MV-4-11 (cell line): ENCODE measurements around the gene PNPLA2.

Experiments
- DNase-seq: peaks from one replicate; lab custom pipeline; 2025; lab: John Stamatoyannopoulos, UW

The PNPLA2 gene

DNA sequence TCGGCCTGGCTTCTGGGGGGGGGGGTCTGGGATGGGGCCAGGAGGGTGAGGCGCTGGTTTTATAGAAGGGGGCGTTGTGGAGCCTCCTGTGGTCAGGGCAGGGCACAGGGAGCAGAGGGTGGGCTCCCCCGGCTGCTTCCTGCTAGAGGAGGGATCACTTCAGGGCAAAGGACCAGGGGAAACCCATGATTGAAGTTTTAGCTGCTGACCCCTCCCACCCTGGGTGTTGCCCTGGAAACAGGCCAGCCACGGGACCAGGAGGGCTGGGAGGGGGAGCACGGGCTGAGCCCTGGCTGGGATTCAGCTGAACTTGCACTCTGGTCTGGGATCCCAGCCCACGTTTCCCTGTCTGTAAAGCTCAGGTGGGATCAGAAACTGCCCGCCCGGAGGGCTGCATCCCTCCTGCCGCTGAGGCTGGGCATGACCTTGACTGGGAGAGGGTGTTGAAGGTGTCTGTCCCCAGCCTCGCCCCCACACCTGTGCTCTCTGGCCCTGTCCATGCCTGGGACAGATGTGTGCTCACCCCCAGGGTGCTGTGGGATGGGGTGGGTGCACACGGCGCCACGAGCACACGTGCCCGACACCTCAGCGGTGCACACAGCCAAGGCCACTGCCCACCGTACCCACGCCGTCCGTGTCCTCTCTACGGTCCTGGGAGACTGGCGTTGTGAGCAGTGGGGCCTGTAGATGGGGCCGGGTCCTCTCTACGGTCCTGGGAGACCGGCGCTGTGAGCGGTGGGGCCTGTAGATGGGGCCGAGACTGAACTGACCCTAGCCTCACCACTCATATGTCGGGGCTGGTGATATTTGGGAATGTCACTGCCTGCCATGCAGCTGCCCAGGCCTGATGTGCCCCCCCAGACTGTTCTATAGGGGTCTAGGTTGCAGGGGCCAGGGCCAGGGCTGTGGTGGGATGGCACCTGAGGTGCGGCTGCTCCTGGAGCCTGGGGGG is 26.3 kb downstream of the PNPLA2 start:
- no peak for DNase-seq

DNA sequence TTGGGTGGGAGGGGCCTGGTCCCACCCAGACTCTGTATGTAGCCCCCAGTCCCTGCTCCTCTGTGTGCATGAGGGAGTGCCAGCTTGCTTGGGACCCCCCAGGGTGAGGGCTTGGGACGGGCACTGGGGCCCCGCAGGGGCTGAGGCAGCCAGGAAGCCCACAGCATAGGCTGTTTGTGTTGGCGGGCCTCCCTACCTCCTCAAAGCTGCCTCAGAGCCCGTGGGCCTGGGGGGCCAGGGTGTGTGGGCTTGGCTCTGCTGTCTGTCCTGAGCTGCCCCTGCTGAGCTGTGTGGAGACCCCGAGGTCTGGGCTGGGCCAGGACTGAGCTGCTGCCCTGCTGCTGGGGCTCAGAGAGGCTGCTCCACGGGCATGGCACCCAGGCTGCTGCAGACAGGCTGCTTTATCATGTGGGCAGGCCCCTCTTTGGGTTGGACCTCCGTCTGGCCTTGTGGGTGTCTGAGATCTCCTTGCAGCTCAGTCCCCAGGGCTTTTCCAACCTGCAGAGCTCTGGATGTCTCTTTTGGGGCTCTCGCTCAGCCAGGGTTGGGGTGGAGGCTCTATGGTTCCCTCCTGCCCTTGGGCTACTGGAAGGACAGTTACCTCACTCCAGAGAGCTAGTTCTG is 27.3 kb downstream of the PNPLA2 start:
- DNase-seq = no peak

DNA sequence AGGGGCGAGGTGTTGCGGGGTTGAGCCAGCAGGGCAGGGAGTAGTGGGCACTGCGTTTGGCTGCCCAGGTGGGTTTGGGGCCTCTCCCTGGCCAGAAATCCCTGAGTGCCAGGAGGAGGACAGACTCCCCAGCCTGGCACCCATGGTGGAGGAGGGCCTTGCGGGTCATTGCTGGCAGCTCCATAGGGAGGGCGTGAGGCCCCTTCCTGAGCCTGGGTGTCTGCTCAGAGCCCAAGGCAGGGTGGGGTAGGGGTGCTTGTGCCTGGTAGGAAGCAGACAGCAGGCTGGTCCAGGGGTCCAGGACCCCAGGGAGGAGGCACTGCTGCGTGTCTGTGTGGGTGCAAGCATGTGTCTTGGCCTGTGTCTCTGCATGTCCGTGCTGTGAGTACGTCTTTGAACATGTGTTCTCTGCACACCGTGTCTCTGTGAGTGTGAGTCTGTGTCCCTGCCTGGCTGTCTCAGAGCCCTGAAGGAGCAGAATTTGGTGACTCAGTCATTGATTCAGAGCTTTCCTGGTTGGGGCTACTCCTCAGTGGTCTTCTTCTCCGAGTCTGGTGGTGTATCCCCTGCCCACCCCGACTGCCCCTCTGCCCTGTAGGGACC is 27.9 kb downstream of the PNPLA2 start:
- no peak for DNase-seq

DNA sequence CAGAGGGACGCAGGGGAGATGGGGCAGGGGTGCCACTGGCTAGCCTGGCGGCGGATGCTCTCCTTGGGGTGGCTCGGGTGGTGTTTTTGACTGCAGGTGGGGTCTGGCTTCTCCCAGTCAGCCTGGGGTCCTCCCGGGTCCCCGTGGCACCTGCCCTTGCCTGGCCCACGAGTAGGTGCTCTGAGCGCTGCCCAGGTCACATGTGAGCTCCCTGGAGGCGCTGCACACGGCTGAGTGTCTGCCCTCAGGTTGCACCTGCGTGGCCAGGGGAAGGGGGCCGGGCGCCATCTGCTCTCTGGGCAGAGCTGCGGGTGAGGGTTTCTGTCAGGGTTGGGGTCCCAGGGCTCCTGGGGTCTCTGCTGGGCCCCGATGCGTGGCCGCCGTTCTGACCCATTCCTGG is 29.2 kb downstream of the PNPLA2 start:
- no peak for DNase-seq

DNA sequence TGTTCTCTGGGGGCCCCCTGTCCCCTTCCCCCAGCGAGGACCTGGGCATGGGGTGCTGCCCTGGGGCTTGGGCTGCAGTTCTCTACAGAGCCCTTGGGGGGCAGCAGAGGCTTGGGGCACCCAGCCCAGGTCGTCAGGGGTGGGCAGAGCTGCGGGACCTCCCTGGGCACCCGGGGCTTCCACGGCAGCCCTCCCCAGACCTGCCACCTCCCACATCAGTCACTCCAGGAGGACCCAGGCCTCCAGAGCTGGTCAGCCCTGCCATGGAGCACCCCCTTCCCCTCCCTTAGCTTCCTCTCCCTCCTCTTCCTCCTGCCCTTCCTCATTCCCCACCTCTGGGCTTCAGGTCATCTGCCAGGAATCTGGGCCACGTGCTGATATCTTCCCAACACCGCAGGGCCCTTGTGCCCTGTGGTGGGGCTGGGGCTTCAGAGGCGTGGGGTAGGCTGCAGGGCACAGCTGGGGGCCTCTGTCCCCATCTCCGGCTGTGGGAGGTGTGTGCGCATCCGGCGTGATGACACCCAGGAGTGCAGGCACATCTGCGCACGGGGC is 29.7 kb downstream of the PNPLA2 start:
- peak; percentile 23 for DNase-seq

- DNase-seq = no peak
These were observed 30.6 kb downstream of the PNPLA2 start for GRCh38 chr11:849104-849824.

DNA sequence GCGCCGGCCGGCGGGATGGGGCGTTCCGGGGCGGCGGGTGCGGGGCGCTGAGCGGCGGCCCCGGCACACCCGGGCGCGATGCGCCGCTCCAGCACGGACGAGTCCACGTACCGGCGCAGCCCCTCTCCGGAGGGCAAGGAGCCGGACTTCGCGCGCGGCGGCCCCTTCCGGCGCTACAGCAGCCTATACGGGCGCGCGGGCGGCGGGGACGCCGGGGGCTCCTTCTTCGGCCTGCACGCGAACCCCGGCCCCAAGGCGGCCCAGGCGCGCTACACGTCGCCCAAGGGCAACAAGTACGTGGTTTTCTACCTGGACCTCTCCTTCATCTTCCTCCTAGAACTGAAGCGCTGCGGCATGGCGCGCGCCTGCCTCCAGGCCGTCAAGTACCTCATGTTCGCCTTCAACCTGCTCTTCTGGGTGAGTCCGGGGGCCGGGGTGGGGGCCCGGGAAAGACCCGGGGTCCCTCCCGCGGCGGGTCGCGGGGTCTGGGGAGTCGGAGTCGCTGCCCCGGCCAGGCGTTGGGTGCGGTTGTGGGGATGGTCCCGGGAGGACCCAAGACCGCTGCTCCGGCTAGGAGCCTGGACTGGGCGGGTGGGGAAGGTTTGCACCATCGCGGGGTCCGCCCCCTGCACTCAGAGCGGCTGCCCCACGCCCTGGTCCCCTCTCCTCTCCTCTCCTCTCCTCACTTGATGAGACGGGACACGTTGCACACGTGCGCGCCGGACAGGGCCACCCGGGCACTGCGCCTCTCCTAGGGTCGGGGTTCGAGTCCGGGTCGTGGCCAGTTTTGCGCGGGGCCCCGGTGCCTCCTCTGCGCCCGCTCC is 31.4 kb downstream of the PNPLA2 start:
- no peak for DNase-seq

- DNase-seq = no peak
These were observed 32.4 kb downstream of the PNPLA2 start for GRCh38 chr11:850775-851763.

DNA sequence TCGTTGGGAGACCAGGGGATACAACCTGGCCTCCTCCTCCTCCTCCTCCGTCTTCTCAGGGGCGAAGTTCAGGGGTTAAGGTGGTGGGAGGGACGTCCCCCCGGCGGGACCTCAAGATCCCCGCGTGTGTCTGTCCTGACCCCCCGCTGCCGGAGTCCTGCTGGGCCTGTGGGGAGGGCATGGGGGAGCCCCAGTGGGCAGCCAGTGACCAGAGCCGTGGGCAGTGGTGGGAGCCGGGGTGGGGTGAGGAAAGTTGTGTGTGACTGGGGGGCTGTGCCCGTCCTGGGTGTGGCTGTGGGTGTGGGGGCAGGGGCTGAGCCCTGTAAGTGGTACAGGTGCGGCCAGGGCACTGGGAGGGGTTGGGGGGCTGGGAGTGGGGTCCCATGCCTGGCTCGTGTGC is 34.0 kb downstream of the PNPLA2 start:
- DNase-seq = no peak

GRCh38 chr11:853682-854448 is 35.2 kb downstream of the PNPLA2 start:
- DNase-seq = no peak

GRCh38 chr11:854601-855329 is 36.1 kb downstream of the PNPLA2 start:
- no peak for DNase-seq

GRCh38 chr11:855330-855674 is 36.6 kb downstream of the PNPLA2 start:
- DNase-seq = no peak

DNA sequence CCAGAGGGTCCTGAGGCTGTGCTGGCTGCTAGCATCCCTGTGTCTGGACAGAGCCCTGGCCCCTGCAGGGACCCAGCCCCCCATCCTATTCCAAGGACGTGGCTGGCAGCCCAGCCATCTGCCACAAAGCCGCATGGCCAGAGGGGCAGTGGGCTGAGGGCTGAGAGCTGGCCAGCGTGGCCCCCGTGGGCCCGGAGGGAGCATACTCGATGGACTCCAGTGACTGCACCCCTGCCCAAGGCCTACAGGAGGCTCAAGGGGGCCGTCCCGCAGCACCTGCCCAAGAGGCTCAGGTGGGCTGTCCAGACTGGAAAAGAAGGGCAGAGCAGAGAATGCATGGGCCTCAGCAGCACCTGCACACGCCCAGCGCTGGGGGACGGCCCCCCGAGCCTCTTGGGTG is 37.1 kb downstream of the PNPLA2 start:
- DNase-seq = no peak

DNA sequence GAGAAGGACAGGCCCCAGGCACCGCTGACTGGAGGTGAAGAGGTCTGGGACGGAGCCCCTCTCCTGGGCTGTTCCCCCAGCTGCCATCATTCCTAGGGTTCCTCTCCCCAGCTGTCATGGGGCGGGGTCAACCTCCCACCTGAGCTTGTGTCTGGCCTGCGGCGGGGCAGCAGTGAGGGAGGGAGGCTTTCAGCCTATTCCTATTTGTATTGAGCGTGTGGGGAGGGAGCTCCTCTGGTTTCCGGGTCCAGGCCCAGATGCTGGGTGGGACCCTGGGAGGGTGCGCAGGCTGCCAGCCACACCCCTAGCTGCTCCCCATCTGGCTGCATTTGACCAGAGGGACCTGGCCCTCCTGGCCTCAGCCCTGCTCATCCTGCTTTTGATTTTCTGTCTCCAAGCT is 37.7 kb downstream of the PNPLA2 start:
- DNase-seq = no peak

DNA sequence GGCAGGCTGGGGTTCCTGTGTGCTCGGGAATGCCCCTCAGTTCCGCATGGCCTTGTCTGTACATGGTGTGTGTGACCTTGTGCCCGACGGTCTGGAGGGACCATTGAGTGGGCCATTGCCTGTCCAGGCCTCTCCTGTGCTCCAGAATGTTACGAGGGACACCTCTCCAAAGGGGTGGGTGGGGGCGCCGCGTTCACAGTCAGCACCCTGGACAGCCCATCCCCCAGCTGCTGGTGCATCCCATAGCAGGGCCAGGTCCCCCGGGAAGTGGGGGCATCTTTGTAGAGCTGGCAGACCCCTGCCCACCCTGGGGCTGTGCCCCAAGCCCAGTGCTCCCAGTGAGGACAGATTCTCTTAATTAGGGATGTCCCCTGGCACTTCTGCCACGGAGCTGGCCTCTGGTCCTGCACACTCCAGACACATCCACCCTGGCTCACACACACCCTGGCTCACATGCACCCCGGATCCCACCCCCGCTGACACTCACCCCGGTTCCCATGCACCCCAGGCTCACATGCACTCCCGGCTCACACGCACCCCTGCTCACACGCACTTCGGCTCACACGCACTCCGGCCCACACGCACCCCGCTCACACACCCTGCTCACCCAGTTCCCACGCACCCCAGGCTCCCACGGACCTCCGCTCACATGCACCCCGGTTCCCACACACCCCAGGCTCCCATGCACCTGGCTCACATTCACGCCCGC is 39.5 kb downstream of the PNPLA2 start:
- DNase-seq = no peak

DNA sequence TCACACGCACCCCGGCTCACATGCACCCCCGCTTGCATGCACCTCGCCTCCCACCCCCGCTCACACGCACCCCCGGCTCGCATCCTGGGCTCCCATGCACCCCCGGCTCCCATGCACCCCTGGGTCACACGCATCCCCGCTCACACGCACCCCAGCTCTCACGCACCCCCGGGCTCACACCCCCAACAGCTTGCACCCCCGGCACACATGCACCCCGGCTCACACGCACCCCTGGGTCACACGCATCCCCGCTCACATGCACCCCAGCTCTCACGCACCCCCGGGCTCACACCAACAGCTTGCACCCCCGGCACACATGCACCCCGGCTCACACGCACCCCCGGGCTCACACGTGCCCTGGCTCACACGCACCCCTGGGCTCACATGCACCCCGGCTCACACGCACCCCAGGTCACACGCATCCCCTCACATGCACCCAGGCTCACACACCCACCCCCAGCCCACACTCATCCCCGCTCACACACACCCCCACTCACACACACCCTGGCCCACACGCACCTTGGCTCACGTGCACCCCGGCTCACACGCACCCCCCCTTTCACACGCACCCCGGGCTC is 40.1 kb downstream of the PNPLA2 start:
- no peak for DNase-seq

DNA sequence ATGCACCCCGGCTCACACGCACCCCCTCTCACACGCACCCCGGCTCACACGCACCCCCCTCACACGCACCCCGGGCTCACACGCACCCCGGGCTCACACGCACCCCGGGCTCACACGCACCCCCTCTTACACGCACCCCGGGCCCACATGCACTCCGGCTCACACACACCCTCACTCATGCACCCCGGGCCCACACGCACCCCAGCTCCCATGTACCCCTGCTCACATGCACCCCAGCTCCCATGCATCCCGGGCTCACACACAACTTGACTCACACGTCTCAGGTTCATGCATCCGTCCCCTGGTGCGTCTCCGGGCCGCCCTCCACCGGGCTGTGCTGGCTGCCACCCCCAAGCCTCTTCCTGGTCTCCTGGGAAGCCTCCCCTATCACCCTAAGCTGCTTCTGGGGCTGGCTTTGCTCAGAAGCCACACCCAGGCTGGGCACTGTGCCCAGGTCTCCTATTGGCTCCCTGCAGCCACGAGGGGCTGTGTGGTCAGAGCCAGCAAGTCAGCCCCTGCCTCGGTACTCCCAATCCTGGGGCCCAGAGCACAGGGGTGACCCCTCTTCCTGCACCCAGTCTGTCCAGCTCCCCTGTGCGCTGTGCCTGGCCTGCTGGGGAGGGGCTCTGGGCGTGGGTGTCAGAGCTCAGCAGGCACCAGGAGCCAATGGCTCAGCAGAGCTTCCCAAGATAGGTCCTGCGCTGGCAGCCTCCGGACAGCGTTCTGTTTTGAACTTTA is 40.8 kb downstream of the PNPLA2 start:
- DNase-seq = peak; percentile 44
